ENCODE results near the gene TUBB4A. TPM values are rescaled to one million over a fixed set of nuclear protein-coding genes. Genes with fewer than 3 reads are reported as not detected.
A peak's percentile ranks its signal among the peaks of the same experiment; 100 is the strongest.

TUBB4A gene
- total and polyA plus RNA-seq, 9 of the 15 experiments (the other 6 are each of a cell fraction or from before 2014, with no cell fraction given), result 0.14 to 7.0 (median 0.75) TPM

DNA sequence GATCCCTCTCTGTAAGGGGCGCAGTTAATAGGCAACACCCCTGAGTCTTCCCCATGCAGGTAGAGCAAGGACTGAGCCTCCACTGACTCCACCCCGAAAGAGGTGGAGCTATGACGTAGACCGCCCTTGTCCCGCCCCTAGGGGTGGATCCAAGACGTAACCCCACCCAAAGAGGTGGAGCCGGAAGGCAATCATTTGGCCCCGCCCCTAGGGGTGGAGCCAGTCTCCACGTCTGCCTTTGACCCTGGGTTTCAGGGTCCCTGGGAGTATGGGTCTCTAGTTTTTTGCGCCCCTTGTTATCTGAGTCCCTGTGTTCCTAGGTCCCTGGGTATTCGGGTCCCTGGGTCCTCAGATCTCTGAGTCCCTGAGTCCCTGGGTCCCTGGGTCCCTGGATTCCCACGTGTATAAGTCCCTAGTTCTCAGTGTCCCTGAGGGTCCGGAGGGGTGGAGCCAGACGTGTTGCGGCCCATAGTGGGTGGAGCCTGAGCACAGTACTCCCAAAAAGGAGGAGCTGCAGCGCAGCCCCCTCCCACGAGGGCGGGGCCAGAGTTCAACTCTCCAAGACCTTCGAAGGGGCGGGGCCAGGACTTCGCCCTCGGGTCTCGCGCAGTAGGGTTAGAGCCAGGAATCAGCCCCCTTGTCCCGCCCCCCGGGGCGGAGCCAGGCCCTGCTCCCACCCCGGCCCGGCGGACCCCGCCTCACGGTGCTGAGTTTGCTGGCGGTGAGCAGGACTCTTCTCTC lies 25.8 kb downstream of the TUBB4A start:
- peak; percentile 96 for FAIRE-seq
- H2AFZ ChIP-seq (ENCODE audit: low read depth, low read length), result peak overlapping the region; percentile 93
- no peak for TF ChIP-seq YY1 (IDR thresholded peaks at IDR 0.05; ENCODE audit: borderline replicate concordance in 1 of 3, control insufficient read depth in 1 of 3, extremely low read depth in 1 of 3, insufficient read depth in 3 of 3, insufficient read length in 1 of 3, insufficient replicate concordance in 2 of 3, low read depth in 1 of 3, low read length in 2 of 3)
- TF ChIP-seq MAZ (CRISPR knock-in tag; conservative IDR thresholded peaks at IDR 0.05 in 1 of 2, IDR thresholded peaks at IDR 0.05 in 1 of 2), result no peak
- no peak for TF ChIP-seq DIDO1 (tag; IDR thresholded peaks at IDR 0.05; ENCODE audit: low read depth)
- TF ChIP-seq FOSL1 (tag; conservative IDR thresholded peaks at IDR 0.05), result no peak
- TF ChIP-seq, protein P1, sequence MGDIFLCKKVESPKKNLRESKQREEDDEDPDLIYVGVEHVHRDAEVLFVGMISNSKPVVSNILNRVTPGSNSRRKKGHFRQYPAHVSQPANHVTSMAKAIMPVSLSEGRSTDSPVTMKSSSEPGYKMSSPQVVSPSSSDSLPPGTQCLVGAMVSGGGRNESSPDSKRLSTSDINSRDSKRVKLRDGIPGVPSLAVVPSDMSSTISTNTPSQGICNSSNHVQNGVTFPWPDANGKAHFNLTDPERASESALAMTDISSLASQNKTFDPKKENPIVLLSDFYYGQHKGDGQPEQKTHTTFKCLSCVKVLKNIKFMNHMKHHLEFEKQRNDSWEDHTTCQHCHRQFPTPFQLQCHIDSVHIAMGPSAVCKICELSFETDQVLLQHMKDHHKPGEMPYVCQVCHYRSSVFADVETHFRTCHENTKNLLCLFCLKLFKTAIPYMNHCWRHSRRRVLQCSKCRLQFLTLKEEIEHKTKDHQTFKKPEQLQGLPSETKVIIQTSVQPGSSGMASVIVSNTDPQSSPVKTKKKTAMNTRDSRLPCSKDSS (IDR thresholded peaks at IDR 0.05; ENCODE audit: low read depth, partially characterized antibody), result no peak
- TF ChIP-seq NEUROD1 (IDR thresholded peaks at IDR 0.05; ENCODE audit: borderline replicate concordance, low read depth, low read length, partially characterized antibody), result no peak
- TF ChIP-seq CHCHD3 (CRISPR knock-in tag; IDR thresholded peaks at IDR 0.05), result no peak
- TF ChIP-seq MEF2A (IDR thresholded peaks at IDR 0.05; ENCODE audit: control insufficient read depth, low read depth, low read length), result no peak
- no peak for TF ChIP-seq HMG20A (CRISPR knock-in tag; conservative IDR thresholded peaks at IDR 0.05)
- TF ChIP-seq, protein P2, sequence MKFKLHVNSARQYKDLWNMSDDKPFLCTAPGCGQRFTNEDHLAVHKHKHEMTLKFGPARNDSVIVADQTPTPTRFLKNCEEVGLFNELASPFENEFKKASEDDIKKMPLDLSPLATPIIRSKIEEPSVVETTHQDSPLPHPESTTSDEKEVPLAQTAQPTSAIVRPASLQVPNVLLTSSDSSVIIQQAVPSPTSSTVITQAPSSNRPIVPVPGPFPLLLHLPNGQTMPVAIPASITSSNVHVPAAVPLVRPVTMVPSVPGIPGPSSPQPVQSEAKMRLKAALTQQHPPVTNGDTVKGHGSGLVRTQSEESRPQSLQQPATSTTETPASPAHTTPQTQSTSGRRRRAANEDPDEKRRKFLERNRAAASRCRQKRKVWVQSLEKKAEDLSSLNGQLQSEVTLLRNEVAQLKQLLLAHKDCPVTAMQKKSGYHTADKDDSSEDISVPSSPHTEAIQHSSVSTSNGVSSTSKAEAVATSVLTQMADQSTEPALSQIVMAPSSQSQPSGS (CRISPR knock-in tag; IDR thresholded peaks at IDR 0.05), result no peak
- TF ChIP-seq ZNF561 (CRISPR knock-in tag; conservative IDR thresholded peaks at IDR 0.05), result no peak
- TF ChIP-seq ATF7 (IDR thresholded peaks at IDR 0.05), result peak; percentile 44; the same call in 1 of the 2 replicates
- TF ChIP-seq, protein P3, sequence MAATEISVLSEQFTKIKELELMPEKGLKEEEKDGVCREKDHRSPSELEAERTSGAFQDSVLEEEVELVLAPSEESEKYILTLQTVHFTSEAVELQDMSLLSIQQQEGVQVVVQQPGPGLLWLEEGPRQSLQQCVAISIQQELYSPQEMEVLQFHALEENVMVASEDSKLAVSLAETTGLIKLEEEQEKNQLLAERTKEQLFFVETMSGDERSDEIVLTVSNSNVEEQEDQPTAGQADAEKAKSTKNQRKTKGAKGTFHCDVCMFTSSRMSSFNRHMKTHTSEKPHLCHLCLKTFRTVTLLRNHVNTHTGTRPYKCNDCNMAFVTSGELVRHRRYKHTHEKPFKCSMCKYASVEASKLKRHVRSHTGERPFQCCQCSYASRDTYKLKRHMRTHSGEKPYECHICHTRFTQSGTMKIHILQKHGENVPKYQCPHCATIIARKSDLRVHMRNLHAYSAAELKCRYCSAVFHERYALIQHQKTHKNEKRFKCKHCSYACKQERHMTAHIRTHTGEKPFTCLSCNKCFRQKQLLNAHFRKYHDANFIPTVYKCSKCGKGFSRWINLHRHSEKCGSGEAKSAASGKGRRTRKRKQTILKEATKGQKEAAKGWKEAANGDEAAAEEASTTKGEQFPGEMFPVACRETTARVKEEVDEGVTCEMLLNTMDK (IDR thresholded peaks at IDR 0.05; ENCODE audit: borderline replicate concordance, insufficient read depth, low read depth, low read length, poor library complexity, severe bottlenecking), result no peak
- TF ChIP-seq HOXB6 (CRISPR knock-in tag; IDR thresholded peaks at IDR 0.05; ENCODE audit: borderline replicate concordance), result no peak
- no peak for TF ChIP-seq RBM39 (optimal IDR thresholded peaks at IDR 0.05; ENCODE audit: low read depth, low read length)

More for the DNA sequence above, 25.8 kb downstream of the TUBB4A start:
- no peaks in the 10 kb centered on the region for H3K36me3 ChIP-seq (ENCODE audit: control insufficient read depth, insufficient read depth, low read length)
- H3K27ac ChIP-seq (ENCODE audit: extremely low read depth, low read depth, low read length), result peak overlapping the region; percentile 68
- H3K9me3 ChIP-seq (replicated peaks; ENCODE audit: control insufficient read depth, insufficient read depth, low read depth, low read length), result 0 out of 2 replicates have a peak, but pooled peaks cover 2% of the 10 kb centered on the region
- H3K4me3 ChIP-seq, result peak overlapping the region; percentile 14; the same call in 1 of the 2 replicates
- no peaks in the 10 kb centered on the region for H4K20me1 ChIP-seq (replicated peaks; ENCODE audit: control insufficient read depth, insufficient read depth, low read length)
- BruUV-seq (replicated peaks), result no TSS peak
- 37% methylated on average over 20 of the region's 33 CpGs for WGBS (ENCODE audit: insufficient coverage, low coverage, missing lambda C conversion rate)
- no peak overlapping the region for H3K9ac ChIP-seq (ENCODE audit: insufficient read depth in 1 of 2, low read depth in 2 of 2, low read length in 2 of 2)
- ATAC-seq (peak; percentile 97), DNase-seq (ENCODE audit: extremely low read depth in 1 of 4, low spot score in 3 of 4) (peak; percentile 76 to 85 (median 82))
- H3K27me3 ChIP-seq (ENCODE audit: control insufficient read depth in 2 of 2, insufficient read depth in 2 of 2, low read length in 2 of 2), result no peaks in the 10 kb centered on the region
- H3K4me1 ChIP-seq (replicated peaks in 1 of 2; ENCODE audit: control insufficient read depth in 2 of 2, insufficient read depth in 2 of 2, low read length in 2 of 2), result peaks cover 6 to 25% of the 10 kb centered on the region in 2 experiments
- intact Hi-C loops (cut with micrococcal nuclease), result no loop called here
- H3K79me2 ChIP-seq (ENCODE audit: control insufficient read depth, insufficient read depth, low read length), result no peaks in the 10 kb centered on the region
- CTCF ChIA-PET (ENCODE audit: low intra/inter-chr PET ratio), result no interaction called here
- peak overlapping the region; percentile 63 for H3K4me2 ChIP-seq (ENCODE audit: insufficient read depth, low read length)
- no peaks in the 10 kb centered on the region for H3K9me1 ChIP-seq (ENCODE audit: control insufficient read depth, insufficient read depth, low read length)
- POLR2A ChIA-PET, result interaction anchor here (0.6 to 1.0 kb wide), 5 partner anchors 9 to 111 kb away, joined by 3 to 6 read pairs (median 4); partner anchors contain the start of gene TNFSF9
- in situ Hi-C loops (cut with MboI), result no loop called here
